HG02970 (cell line): ENCODE data around the gene GOLGA5.
A peak's percentile ranks its signal among the peaks of the same experiment; 100 is the strongest.
"Not testable (repeated sequence)": the region's sequence is repeated elsewhere in the genome, so short reads cannot be mapped to it uniquely, and the experiment has no call there.

Experiments
- ATAC-seq: cut with Tn5 transposase; IDR thresholded peaks from one replicate; pipeline ENCODE4 v1.9.1; 2021; ENCODE audit warnings: mild to moderate bottlenecking, moderate library complexity, moderate number of reproducible peaks; ENCODE audit not compliant: unreplicated experiment, low FRiP score

GOLGA5 gene

GRCh38 chr14:92793709-92794546 lies at the start of gene GOLGA5:
Gene GOLGA5, plus strand, starts transcription at chr14:92794305. Its CDS starts 3,133 bp downstream, at chr14:92797438.
- ATAC-seq, result peak; percentile 94

DNA sequence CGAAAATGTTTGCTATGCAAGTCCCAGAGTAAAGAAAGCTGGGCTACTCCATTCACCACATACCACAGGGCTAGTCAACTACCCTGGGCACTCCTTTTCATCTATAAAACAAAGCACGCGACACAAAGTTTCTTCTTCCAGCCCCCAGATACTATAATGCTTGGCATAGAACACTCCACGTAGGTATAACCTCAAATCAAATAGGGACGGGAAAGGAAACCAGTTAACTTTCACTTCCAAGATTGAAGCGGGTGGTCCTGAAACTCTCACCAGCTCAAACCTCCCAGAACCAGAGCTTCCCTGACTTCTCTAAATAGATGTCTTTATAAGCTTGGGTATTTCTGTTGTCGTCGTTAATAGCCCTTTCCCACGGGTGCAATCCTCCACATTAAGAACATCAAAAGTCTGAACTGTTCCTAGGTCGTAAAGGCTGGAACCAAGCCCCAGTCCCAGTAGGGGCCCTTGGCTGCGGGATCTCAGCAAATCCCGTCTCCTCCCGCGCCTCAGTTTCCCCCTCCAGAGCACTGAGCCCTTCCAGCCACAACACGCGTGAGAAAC lies 46.3 kb upstream of the GOLGA5 start:
- no peak for ATAC-seq

- ATAC-seq, result peak; percentile 73
These were observed 45.7 kb upstream of the GOLGA5 start, which contains the start of gene LGMN for GRCh38 chr14:92748259-92749016. Gene LGMN, minus strand, starts transcription at chr14:92748627. Its CDS starts 15,841 bp downstream, at chr14:92732786.

DNA sequence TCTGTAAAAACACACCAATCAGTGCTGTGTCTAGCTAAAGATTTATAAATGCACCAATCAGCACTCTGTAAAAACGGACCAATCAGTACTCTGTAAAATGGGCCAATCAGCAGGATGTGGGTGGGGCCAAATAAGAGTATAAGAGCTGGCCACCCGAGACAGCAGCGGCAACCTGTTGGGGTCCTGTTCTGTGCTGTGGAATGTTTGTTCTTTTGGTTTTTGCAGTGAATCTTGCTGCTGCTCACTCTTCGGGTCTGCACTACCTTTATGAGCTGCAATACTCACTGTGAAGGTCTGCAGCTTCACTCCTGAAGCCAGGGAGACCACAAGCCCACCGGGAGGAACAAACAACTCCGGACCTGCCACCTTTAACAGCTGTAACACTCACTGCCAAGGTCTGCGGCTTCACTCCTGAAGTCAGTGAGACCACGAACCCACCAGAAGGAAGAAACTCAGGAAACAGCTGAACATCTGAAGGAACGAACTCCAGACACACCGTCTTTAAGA lies 43.8 kb upstream of the GOLGA5 start:
- ATAC-seq, result not testable (repeated sequence)

DNA sequence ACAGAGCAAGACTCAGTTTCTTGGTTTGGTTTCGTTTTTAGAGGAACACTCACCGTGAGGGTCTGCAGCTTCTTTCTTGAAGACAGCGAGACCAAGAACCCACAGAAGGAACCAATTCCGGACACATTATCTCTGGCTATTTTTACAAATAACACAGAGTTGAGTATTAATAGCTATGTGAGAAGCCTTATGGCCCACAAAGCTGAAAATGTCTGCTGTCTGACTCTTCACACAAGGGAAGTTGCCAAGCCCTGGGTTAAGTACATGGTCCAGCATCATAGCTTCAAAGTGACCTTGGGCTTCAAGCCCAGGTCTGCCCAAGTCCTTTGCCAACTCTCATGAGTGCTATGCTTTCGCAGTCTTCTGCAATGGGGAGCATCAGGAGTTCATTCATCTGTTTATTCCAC lies 43.1 kb upstream of the GOLGA5 start:
- no peak for ATAC-seq

GRCh38 chr14:92751819-92752218 lies 42.3 kb upstream of the GOLGA5 start:
- no peak for ATAC-seq

GRCh38 chr14:92753250-92753649 lies 40.9 kb upstream of the GOLGA5 start:
- ATAC-seq, result no peak

GRCh38 chr14:92754966-92755365 lies 39.1 kb upstream of the GOLGA5 start:
- no peak for ATAC-seq

DNA sequence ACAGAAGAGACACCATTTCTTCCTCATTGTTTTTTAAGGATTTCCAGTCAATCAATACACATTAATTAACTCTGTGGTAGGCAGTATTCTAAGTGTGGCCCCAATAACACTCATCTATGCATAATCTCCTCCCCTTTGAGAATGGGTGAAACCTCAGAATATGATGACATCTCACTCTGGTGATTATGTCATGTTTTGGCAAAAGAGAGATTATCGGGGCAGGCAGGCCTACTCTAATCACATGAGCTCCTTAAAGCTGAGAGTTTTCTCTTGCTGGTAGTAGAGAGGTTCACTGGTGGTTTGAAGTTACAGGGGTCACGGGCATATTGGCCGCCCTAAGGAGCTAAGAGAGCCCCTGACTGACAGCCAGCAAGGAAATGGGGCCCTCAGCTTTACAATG lies 38.6 kb upstream of the GOLGA5 start:
- ATAC-seq, result no peak

DNA sequence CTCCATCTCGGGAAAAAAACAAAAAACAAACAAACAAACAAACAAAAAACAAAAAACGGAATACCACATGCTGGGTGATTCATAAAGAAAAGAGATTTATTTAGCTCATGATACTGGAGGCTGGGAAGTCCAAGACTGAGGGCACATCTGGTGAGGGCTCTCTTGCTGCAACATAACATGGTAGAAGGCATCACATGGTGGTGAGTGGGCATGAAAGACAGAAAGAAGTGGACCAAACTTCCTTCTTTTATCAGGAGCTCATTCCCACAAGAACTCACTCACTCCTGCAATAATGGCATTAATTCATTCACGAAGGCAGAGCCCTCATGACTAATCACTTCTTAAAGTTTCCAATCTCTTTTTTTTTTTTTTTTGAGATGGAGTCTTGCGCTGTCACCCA lies 37.7 kb upstream of the GOLGA5 start:
- no peak for ATAC-seq

- no peak for ATAC-seq
These were observed 34.8 kb upstream of the GOLGA5 start for GRCh38 chr14:92759300-92759678.

- no peak for ATAC-seq
These were observed 34.2 kb upstream of the GOLGA5 start for GRCh38 chr14:92759679-92760523.

DNA sequence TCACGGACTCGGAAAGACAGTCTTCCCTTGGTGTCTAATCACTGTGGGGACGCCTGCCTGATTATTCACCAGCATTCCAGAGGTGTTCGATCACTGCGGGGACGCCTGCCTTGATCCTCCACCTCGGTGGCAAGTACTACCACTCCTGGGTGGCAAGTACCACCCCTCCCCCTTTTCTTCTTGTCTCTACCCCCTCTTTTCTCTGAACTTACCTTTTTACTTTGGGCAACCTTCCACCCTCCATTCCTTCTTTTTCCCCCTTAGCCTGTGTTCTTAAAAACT lies 33.6 kb upstream of the GOLGA5 start:
- ATAC-seq, result no peak

DNA sequence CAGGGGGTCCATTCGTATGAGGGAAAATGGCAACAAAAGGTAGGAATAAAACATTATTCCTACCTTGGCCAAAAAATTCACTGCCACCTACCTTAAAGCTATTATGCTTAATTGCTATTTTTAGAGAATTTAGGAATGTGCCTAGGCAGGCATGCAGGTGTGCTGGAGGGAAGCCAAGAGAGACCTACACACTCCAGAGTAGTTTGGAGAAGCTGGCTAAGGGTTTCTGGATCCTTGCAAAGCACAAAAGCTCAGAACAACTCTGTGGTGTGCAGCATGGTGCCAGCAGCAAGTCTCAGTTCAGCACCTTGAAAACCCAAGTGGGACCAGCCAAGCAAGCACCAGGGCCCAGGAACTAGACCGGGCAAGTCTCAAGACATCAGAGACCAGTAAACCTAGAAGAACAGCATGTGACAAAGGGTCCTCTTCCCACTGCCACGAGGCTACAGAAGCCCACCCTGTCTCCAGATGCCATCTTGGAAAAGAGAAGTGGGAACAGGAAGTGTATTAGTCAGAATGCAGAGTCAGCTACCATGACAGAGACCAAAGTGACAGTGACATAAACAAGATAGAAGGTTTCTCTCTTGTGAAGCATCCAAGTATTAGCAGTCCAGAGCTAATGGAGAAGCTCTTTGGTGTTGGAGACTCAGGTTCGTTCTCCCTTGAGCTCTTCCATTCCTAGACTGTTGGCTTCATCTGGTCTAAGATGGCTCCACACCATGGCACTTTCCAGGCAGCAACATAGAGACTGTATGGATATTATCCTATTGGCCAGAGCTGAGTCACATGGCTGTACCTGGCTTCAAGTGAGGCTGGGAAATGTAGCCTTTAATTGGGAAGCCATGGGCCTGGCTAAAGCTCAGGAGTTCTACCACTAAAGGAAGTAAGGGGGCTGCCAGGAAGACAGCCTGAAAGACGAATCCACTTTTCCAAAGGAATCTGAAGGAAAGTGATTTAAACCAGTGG lies 30.2 kb upstream of the GOLGA5 start:
- not testable (repeated sequence) for ATAC-seq

GRCh38 chr14:92768236-92768635 lies 25.9 kb upstream of the GOLGA5 start:
- ATAC-seq, result peak; percentile 83

- no peak for ATAC-seq
These were observed 25.3 kb upstream of the GOLGA5 start for GRCh38 chr14:92768795-92769194.

GRCh38 chr14:92770484-92770883 lies 23.6 kb upstream of the GOLGA5 start:
- ATAC-seq, result no peak

DNA sequence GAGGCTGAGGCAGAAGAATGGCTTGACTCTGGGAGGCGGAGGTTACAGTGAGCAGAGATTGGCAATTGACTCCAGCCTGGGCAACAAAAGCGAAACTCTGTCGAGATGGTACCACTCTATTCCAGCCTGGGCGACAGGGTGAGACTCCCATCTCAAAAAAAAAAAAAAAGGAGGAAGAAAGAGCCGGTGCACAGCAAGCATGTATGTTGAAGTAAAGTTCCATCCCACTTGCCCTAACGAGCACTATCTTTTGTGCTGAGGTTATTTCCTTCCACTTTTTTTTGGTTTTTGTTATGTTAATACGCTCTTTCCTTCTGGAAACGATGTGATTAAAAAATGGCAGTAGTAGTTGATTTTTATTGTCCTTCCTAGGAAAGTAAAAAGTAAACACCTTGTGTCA lies 19.5 kb upstream of the GOLGA5 start:
- ATAC-seq, result no peak

DNA sequence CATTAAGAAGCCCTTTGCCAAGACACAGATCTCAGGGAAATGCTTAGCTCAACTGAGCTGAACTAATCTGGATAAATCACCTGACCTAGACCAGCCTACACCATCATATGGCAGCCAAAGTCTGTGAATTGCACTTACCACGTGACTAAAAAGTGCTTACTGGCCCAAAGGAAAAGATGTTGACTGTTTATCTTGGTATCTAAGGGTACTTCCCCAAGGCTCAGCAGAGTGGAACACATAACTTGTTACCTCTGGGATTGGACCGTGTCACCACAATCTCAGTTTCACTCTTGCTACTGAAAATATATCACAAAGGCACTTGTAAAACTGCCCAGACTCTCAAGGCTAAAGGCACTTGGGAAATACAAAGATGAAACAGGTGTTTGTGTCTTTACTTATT lies 18.8 kb upstream of the GOLGA5 start:
- ATAC-seq, result peak; percentile 83
